ENCODE results near the gene KIF16B.
A peak's percentile ranks its signal among the peaks of the same experiment; 100 is the strongest.

Gene KIF16B, protein sequence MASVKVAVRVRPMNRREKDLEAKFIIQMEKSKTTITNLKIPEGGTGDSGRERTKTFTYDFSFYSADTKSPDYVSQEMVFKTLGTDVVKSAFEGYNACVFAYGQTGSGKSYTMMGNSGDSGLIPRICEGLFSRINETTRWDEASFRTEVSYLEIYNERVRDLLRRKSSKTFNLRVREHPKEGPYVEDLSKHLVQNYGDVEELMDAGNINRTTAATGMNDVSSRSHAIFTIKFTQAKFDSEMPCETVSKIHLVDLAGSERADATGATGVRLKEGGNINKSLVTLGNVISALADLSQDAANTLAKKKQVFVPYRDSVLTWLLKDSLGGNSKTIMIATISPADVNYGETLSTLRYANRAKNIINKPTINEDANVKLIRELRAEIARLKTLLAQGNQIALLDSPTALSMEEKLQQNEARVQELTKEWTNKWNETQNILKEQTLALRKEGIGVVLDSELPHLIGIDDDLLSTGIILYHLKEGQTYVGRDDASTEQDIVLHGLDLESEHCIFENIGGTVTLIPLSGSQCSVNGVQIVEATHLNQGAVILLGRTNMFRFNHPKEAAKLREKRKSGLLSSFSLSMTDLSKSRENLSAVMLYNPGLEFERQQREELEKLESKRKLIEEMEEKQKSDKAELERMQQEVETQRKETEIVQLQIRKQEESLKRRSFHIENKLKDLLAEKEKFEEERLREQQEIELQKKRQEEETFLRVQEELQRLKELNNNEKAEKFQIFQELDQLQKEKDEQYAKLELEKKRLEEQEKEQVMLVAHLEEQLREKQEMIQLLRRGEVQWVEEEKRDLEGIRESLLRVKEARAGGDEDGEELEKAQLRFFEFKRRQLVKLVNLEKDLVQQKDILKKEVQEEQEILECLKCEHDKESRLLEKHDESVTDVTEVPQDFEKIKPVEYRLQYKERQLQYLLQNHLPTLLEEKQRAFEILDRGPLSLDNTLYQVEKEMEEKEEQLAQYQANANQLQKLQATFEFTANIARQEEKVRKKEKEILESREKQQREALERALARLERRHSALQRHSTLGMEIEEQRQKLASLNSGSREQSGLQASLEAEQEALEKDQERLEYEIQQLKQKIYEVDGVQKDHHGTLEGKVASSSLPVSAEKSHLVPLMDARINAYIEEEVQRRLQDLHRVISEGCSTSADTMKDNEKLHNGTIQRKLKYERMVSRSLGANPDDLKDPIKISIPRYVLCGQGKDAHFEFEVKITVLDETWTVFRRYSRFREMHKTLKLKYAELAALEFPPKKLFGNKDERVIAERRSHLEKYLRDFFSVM (N-terminal part only)

GRCh38 chr20:16573001-16573965 is at the start of gene KIF16B:
Gene KIF16B, minus strand, starts transcription at chr20:16573448. Its CDS starts 173 bp downstream, at chr20:16573275.
- CTCF ChIA-PET = no interaction called here
- H3K27me3 Mint-ChIP-seq = no peaks in the 10 kb centered on the region
- peak within 1 kb of the TSS; percentile 85 for H3K4me3 Mint-ChIP-seq
- no peaks in the 10 kb centered on the region for H3K9me3 Mint-ChIP-seq
- DNase-seq = peak; percentile 86
- H3K27ac Mint-ChIP-seq = peak within 1 kb of the TSS; percentile 42
- peaks cover 35% of the 10 kb centered on the region for H3K4me1 Mint-ChIP-seq
- no peaks in the 10 kb centered on the region for H3K36me3 Mint-ChIP-seq

- H3K27me3 Mint-ChIP-seq = no peaks in the 10 kb centered on the region
Measured at GRCh38 chr20:16622501-16622900, 49.3 kb upstream of the KIF16B start.

GRCh38 chr20:16621435-16622141 is 48.3 kb upstream of the KIF16B start:
- H3K4me1 Mint-ChIP-seq = no peaks in the 10 kb centered on the region
- no peaks in the 10 kb centered on the region for H3K27me3 Mint-ChIP-seq
- no peak overlapping the region for H3K27ac Mint-ChIP-seq
- H3K36me3 Mint-ChIP-seq = no peaks in the 10 kb centered on the region
- H3K4me3 Mint-ChIP-seq = no peak overlapping the region
- DNase-seq = no peak
- peaks cover 8% of the 10 kb centered on the region for H3K9me3 Mint-ChIP-seq
- CTCF ChIA-PET = no interaction called here

More at GRCh38 chr20:16622501-16622900, 49.3 kb upstream of the KIF16B start:
- H3K4me3 Mint-ChIP-seq = no peak overlapping the region
- H3K27ac Mint-ChIP-seq = no peak overlapping the region
- peaks cover 3% of the 10 kb centered on the region for H3K9me3 Mint-ChIP-seq
- no peaks in the 10 kb centered on the region for H3K4me1 Mint-ChIP-seq
- CTCF ChIA-PET = no interaction called here
- no peak for DNase-seq
- no peaks in the 10 kb centered on the region for H3K36me3 Mint-ChIP-seq

GRCh38 chr20:16620961-16621360 is 47.7 kb upstream of the KIF16B start:
- Mint-ChIP-seq H3K27ac (no peak overlapping the region), H3K9me3 (peaks cover 10% of the 10 kb centered on the region), H3K4me3 (no peak overlapping the region), H3K36me3 (no peaks in the 10 kb centered on the region), H3K4me1 (no peaks in the 10 kb centered on the region), H3K27me3 (no peaks in the 10 kb centered on the region)
- no peak for DNase-seq
- CTCF ChIA-PET = no interaction called here

DNA sequence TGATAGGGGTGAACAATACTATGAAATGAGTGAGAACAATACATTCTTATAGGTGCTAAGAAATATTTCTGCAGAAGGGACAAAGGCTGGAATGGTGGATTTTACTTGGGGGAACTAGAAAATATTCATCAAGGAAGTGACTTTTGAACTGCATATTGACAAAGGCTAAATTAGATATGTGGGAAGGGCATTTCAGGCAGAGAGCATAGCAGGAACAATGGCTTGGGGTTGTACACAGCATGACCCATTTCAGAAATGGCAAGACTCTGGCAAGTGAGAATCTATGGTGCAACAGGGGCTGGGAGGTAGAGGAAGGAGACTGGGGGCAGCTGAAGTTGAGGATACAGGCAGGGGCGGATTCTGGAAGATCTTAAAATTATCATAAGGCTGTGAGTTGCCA is 46.7 kb upstream of the KIF16B start:
- H3K4me3 Mint-ChIP-seq = no peak overlapping the region

GRCh38 chr20:16617056-16617455 is 43.8 kb upstream of the KIF16B start:
- peaks cover 10% of the 10 kb centered on the region for H3K9me3 Mint-ChIP-seq
- no peak overlapping the region for H3K27ac Mint-ChIP-seq
- no peak overlapping the region for H3K4me3 Mint-ChIP-seq
- no peak for DNase-seq
- no peaks in the 10 kb centered on the region for H3K27me3 Mint-ChIP-seq
- H3K4me1 Mint-ChIP-seq = no peaks in the 10 kb centered on the region
- CTCF ChIA-PET = no interaction called here
- no peaks in the 10 kb centered on the region for H3K36me3 Mint-ChIP-seq

More for the DNA sequence above, 46.7 kb upstream of the KIF16B start:
- CTCF ChIA-PET = no interaction called here
- Mint-ChIP-seq H3K27ac (no peak overlapping the region), H3K36me3 (no peaks in the 10 kb centered on the region), H3K9me3 (peaks cover 10% of the 10 kb centered on the region), H3K27me3 (no peaks in the 10 kb centered on the region), H3K4me1 (no peaks in the 10 kb centered on the region)
- DNase-seq = no peak

GRCh38 chr20:16616317-16616716 is 43.1 kb upstream of the KIF16B start:
- H3K9me3 Mint-ChIP-seq = peaks cover 10% of the 10 kb centered on the region
- no peaks in the 10 kb centered on the region for H3K36me3 Mint-ChIP-seq
- no peaks in the 10 kb centered on the region for H3K4me1 Mint-ChIP-seq
- CTCF ChIA-PET = no interaction called here
- no peaks in the 10 kb centered on the region for H3K27me3 Mint-ChIP-seq
- DNase-seq = no peak
- H3K27ac Mint-ChIP-seq = no peak overlapping the region
- H3K4me3 Mint-ChIP-seq = no peak overlapping the region

GRCh38 chr20:16615199-16615598 is 42.0 kb upstream of the KIF16B start:
- peaks cover 3% of the 10 kb centered on the region for H3K27me3 Mint-ChIP-seq
- no peak for DNase-seq
- CTCF ChIA-PET = no interaction called here
- H3K4me3 Mint-ChIP-seq = no peak overlapping the region
- no peaks in the 10 kb centered on the region for H3K4me1 Mint-ChIP-seq
- H3K27ac Mint-ChIP-seq = no peak overlapping the region
- no peaks in the 10 kb centered on the region for H3K36me3 Mint-ChIP-seq
- peaks cover 10% of the 10 kb centered on the region for H3K9me3 Mint-ChIP-seq

DNA sequence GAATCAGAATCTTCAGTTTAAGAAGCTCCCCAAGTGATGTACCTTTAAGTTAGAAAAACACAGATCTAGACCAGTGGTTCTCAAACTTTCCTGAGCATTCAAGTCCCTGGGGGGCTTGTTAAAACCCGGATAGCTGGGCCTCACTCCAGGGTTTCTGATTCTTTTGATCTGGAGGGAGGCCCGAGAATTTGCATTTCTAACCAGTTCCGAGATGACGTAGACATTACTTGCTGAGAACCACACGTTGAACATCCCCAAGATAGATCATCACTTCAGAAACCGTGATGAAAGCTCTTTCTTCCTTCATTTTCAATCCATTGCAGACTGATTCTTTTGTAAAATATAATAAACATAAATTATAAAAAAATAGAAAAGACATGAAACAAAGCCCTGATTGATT is 40.7 kb upstream of the KIF16B start:
- Mint-ChIP-seq H3K9me3 (peaks cover 10% of the 10 kb centered on the region), H3K27me3 (peaks cover 3% of the 10 kb centered on the region), H3K27ac (no peak overlapping the region), H3K4me1 (no peaks in the 10 kb centered on the region), H3K4me3 (no peak overlapping the region), H3K36me3 (no peaks in the 10 kb centered on the region)
- DNase-seq = no peak
- CTCF ChIA-PET = no interaction called here

DNA sequence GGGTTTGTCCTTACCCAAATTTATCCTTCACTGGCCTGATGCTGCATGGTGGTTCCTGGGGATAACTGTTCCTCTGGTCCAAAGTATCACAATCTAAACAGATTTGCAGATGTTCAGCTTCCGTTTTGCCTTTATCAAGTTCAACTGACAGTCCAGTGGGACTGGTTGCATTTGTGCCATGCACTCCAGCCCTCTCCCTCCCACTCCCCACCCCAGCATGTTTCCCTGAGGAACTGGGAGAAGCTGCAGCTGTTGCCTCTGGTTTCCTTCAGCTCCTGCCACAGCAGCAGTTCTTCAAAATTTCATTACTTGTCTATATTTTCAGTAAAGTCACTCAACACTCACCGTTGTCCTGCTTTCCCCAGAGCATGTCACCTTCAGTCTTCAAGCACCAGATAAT is 39.5 kb upstream of the KIF16B start:
- H3K4me1 Mint-ChIP-seq = no peaks in the 10 kb centered on the region
- H3K27me3 Mint-ChIP-seq = peaks cover 3% of the 10 kb centered on the region
- no peak overlapping the region for H3K4me3 Mint-ChIP-seq
- H3K9me3 Mint-ChIP-seq = peaks cover 9% of the 10 kb centered on the region
- DNase-seq = no peak
- CTCF ChIA-PET = no interaction called here
- no peak overlapping the region for H3K27ac Mint-ChIP-seq
- no peaks in the 10 kb centered on the region for H3K36me3 Mint-ChIP-seq

GRCh38 chr20:16611817-16612216 is 38.6 kb upstream of the KIF16B start:
- no peak overlapping the region for H3K4me3 Mint-ChIP-seq
- no peak for DNase-seq

GRCh38 chr20:16609066-16609465 is 35.8 kb upstream of the KIF16B start:
- H3K36me3 Mint-ChIP-seq = no peaks in the 10 kb centered on the region
- H3K4me1 Mint-ChIP-seq = no peaks in the 10 kb centered on the region
- CTCF ChIA-PET = no interaction called here
- DNase-seq = no peak
- H3K4me3 Mint-ChIP-seq = no peak overlapping the region
- no peaks in the 10 kb centered on the region for H3K9me3 Mint-ChIP-seq
- no peak overlapping the region for H3K27ac Mint-ChIP-seq
- peaks cover 3% of the 10 kb centered on the region for H3K27me3 Mint-ChIP-seq

More at GRCh38 chr20:16611817-16612216, 38.6 kb upstream of the KIF16B start:
- peaks cover 3% of the 10 kb centered on the region for H3K27me3 Mint-ChIP-seq
- CTCF ChIA-PET = no interaction called here
- H3K27ac Mint-ChIP-seq = no peak overlapping the region
- H3K4me1 Mint-ChIP-seq = no peaks in the 10 kb centered on the region
- H3K36me3 Mint-ChIP-seq = no peaks in the 10 kb centered on the region
- peaks cover 3% of the 10 kb centered on the region for H3K9me3 Mint-ChIP-seq

GRCh38 chr20:16608277-16608650 is 35.0 kb upstream of the KIF16B start:
- no peak overlapping the region for H3K4me3 Mint-ChIP-seq
- CTCF ChIA-PET = no interaction called here
- H3K9me3 Mint-ChIP-seq = no peaks in the 10 kb centered on the region
- no peaks in the 10 kb centered on the region for H3K4me1 Mint-ChIP-seq
- H3K36me3 Mint-ChIP-seq = no peaks in the 10 kb centered on the region
- no peak overlapping the region for H3K27ac Mint-ChIP-seq
- no peak for DNase-seq
- H3K27me3 Mint-ChIP-seq = peaks cover 3% of the 10 kb centered on the region

Data from activated naive CD4-positive, alpha-beta T cell treated with anti-CD3 and anti-CD28 coated beads, Interleukin-2, amount 10 ng/mL, durations not matched to agents 7 days and 5 days (primary cell).